ENCODE results near the gene C22orf42. TPM values are rescaled to one million over a fixed set of nuclear protein-coding genes. Genes with fewer than 3 reads are reported as not detected.
"Not testable (repeated sequence)": the region's sequence is repeated elsewhere in the genome, so short reads cannot be mapped to it uniquely, and the experiment has no call there.

The C22orf42 gene
- total and polyA plus RNA-seq, 12 donors = not detected

- ATAC-seq = peak in 2 of 8 donors; percentile 35 to 41
- Histone ChIP-seq H3K27me3 (peaks cover 9 to 69% (median 56%) of the 10 kb centered on the region in 7 donors), H3K4me3 (peak overlapping the region in 6 of 10 donors; percentile 12 to 31 (median 22))
Measured at GRCh38 chr22:32175683-32176644, 16.9 kb upstream of the C22orf42 start.

DNA sequence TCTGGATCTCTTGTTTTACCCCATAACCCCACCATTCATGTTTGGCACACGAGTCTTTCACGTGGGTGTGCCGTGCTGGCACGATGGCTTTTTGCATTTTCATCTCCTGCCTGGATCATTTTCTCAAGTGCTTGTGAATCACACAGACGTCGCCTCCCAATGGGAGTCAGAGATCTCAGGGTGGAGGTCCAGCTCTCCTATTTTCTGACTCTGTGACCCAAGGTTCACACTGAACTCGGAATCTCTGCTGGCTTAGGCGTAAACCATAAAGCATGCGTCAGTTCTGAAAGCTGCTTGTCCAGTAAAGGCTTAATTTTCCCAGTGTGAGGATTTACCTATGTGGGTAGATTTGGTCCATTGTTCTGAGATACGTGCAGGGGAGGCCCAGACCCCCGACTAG lies 16.0 kb upstream of the C22orf42 start:
- Histone ChIP-seq H3K27ac (no peak overlapping the region), H3K27me3 (peaks cover 9 to 66% (median 48%) of the 10 kb centered on the region in 7 donors), H3K36me3 (no peaks in the 10 kb centered on the region), H3K4me3 (no peak overlapping the region), H3K9me3 (no peaks in the 10 kb centered on the region), H3K4me1 (peaks cover 0 to 9% (median 0%) of the 10 kb centered on the region in 9 donors)
- 83% methylated on average over 11 of the region's 11 CpGs for WGBS, 2 donors
- DNase-seq (no peak), ATAC-seq (no peak)
- intact Hi-C loops (cut with DNase I) = no loop called here
- TF ChIP-seq, protein P1, sequence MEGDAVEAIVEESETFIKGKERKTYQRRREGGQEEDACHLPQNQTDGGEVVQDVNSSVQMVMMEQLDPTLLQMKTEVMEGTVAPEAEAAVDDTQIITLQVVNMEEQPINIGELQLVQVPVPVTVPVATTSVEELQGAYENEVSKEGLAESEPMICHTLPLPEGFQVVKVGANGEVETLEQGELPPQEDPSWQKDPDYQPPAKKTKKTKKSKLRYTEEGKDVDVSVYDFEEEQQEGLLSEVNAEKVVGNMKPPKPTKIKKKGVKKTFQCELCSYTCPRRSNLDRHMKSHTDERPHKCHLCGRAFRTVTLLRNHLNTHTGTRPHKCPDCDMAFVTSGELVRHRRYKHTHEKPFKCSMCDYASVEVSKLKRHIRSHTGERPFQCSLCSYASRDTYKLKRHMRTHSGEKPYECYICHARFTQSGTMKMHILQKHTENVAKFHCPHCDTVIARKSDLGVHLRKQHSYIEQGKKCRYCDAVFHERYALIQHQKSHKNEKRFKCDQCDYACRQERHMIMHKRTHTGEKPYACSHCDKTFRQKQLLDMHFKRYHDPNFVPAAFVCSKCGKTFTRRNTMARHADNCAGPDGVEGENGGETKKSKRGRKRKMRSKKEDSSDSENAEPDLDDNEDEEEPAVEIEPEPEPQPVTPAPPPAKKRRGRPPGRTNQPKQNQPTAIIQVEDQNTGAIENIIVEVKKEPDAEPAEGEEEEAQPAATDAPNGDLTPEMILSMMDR (IDR thresholded peaks at IDR 0.05) = no peak

More at GRCh38 chr22:32175683-32176644, 16.9 kb upstream of the C22orf42 start:
- peaks cover 0 to 9% (median 0%) of the 10 kb centered on the region in 9 donors for H3K4me1 ChIP-seq
- no peaks in the 10 kb centered on the region for H3K36me3 ChIP-seq
- WGBS, 2 donors = 4 to 5% methylated on average over 62 to 73 of the region's 73 CpGs
- TF ChIP-seq, protein P1 (IDR thresholded peaks at IDR 0.05) = no peak
- H3K27ac ChIP-seq = no peak overlapping the region
- no peaks in the 10 kb centered on the region for H3K9me3 ChIP-seq
- no peak for DNase-seq
- intact Hi-C loops (cut with DNase I) = no loop called here

DNA sequence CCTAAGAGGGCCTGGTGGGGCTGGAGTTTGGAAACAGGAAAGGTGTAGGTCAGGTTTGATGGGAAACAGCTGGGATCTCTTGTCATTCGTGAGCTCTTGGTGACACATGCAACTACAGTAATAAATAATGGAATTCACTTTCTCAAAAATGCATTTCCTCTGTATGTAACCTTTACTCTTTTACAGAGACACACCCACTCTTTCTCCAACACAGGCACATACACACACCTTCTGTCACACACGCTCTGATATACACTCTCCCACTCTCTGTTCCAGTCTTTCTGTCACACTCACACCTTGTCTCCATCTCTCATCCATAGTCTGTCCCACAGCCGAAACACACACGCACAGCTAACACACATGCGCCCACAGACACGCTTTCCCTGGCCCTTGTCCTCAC lies 6.6 kb upstream of the C22orf42 start:
- no peak for ATAC-seq
- TF ChIP-seq, protein P1 (IDR thresholded peaks at IDR 0.05) = no peak
- H3K27me3 ChIP-seq = peaks cover 0 to 8% (median 0%) of the 10 kb centered on the region in 7 donors
- 84% methylated on average over 6 of the region's 6 CpGs for WGBS, 2 donors
- intact Hi-C loops (cut with DNase I) = loop anchor here in 1 of 10 donors (10.0 kb wide), 1 partner anchor 61 kb away; no protein-coding TSS in a partner anchor
- no peak overlapping the region for H3K27ac ChIP-seq
- H3K36me3 ChIP-seq = no peaks in the 10 kb centered on the region
- no peak overlapping the region for H3K4me3 ChIP-seq
- H3K4me1 ChIP-seq = peaks cover 0 to 8% (median 0%) of the 10 kb centered on the region in 9 donors
- no peaks in the 10 kb centered on the region for H3K9me3 ChIP-seq
- DNase-seq = no peak

DNA sequence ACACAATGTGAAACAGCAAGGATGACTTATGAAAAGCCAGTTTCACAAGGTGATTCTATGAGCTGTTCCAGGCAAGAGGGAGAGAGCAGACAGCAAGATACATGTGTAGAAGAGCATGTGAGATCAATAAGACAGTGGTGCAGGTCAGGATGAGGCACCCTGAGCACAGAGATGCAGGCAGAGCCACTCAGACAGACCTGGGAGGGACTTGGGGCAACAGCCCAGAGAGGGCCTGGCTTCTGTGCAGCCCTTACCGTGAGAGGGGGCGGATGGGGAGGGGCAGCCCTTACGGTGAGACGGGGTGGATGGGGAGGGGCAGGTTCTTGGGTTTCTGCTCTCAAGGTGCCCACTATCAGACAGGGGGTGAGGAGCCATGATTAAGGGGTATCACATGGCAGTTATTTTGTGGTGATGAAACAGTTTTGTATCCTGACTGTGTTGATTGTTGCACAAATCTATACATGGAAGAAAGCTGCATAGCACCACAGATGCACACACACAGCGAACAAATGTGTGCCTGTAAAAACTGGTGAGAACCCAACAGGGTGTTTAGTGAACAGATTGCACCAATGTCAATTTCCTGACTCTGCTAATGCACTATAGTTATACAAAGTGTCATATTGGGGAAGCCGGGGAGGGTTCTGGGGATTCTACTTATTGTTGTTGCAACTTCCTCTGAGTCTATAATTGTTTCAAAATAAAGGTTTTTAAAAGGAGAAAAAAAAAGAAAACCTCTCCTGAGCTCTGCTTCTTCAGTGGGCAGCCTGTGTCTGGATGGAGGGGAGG lies 5.2 kb upstream of the C22orf42 start:
- intact Hi-C loops (cut with DNase I) = loop anchor here in 2 of 10 donors (5.0 to 10.0 kb wide), 2 partner anchors 59 to 137 kb away; no protein-coding TSS in a partner anchor
- H3K4me3 ChIP-seq = no peak overlapping the region
- DNase-seq (no peak), ATAC-seq (no peak)
- TF ChIP-seq, protein P1 (IDR thresholded peaks at IDR 0.05) = no peak
- H3K27me3 ChIP-seq = peaks cover 0 to 10% (median 2%) of the 10 kb centered on the region in 7 donors
- peaks cover 0 to 8% (median 0%) of the 10 kb centered on the region in 9 donors for H3K4me1 ChIP-seq
- WGBS, 2 donors = 45 to 47% methylated on average over 6 of the region's 6 CpGs
- H3K27ac ChIP-seq = no peak overlapping the region
- no peaks in the 10 kb centered on the region for H3K36me3 ChIP-seq
- H3K9me3 ChIP-seq = no peaks in the 10 kb centered on the region

DNA sequence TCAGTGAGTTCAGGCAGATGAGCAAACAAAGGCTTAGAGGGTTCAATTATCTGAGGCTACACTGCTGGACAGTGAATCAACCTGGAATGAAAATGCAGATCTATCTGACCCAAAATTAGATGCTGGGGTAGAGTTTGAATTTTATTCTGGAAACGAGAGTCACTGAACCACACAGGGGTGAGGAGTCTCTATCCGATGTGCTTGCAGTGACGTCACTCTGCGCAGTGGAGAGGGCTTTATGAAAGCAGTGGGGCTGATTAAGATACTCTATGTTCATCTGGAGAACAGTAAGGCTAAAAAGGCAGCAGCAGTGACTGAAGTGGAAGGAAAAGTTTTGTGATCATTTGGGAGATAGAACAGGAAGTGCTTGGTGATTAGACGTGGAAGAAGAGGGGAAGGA lies 1.3 kb upstream of the C22orf42 start:
- H3K27me3 ChIP-seq = peaks cover 0 to 19% (median 6%) of the 10 kb centered on the region in 7 donors
- ATAC-seq = not testable (repeated sequence)

DNA sequence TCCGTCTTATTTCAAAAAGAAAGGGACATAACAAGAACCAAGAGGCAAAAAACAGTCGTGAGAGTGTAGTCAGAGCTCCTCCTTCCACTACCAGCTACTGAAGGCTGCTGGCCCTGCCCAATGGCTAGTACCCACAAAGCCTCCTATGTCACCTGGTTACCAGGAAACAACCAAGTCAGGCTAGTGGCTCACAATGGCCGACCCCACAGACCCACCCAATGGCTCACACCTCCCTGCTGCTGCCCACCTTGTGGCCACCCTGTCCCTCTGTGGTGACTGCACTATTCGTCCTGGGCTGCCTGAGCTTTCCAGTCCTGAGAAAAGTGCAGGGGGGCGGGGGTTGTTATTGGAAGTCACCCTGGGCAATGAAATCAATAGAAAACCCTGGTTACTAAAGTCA lies 1.5 kb downstream of the C22orf42 start:
- ATAC-seq; H3K27ac ChIP-seq; DNase-seq; H3K36me3 ChIP-seq; H3K9me3 ChIP-seq; H3K4me3 ChIP-seq; intact Hi-C loops (cut with DNase I); H3K4me1 ChIP-seq: not testable (repeated sequence)
- H3K27me3 ChIP-seq = peaks cover 0 to 18% (median 6%) of the 10 kb centered on the region in 7 donors
- WGBS, 2 donors = 68 to 80% methylated on average over 4 to 5 of the region's 5 CpGs

More for the DNA sequence above, 1.3 kb upstream of the C22orf42 start:
- 61 to 62% methylated on average over 5 of the region's 5 CpGs for WGBS, 2 donors
- H3K9me3 ChIP-seq, H3K27ac ChIP-seq, H3K4me1 ChIP-seq, H3K36me3 ChIP-seq, H3K4me3 ChIP-seq, DNase-seq: not testable (repeated sequence)
- intact Hi-C loops (cut with DNase I) = loop anchor here in 2 of 10 donors (5.0 to 10.0 kb wide), 2 partner anchors 56 to 133 kb away; no protein-coding TSS in a partner anchor

Measured in heart right ventricle (tissue), 16 donors.